NCI-H2107 (cell line): ENCODE measurements around the gene ZNF467.
A peak's percentile ranks its signal among the peaks of the same experiment; 100 is the strongest.

Experiments
- DNase-seq: peaks from one replicate; lab custom pipeline; 2025; lab: John Stamatoyannopoulos, UW

ZNF467 gene

GRCh38 chr7:149785983-149786382 lies 12.6 kb upstream of the ZNF467 start:
- no peak for DNase-seq

DNA sequence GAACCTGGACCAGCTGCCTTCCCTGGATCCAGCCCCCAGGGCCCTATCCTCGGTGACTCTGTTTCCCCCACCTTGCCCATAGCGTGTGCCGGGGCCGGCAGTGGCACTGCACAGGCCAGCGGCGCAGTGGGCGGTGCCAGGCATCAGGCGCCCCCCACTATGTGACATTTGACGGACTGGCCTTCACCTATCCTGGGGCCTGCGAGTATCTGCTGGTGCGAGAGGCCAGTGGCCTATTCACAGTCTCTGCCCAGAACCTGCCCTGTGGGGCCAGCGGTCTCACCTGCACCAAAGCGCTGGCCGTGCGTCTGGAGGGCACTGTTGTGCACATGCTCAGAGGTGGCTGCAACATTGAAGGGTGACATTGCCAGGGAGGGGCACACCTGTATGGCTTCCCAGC lies 12.0 kb upstream of the ZNF467 start:
- DNase-seq, result no peak

GRCh38 chr7:149784251-149784608 lies 10.8 kb upstream of the ZNF467 start:
- no peak for DNase-seq

- DNase-seq, result no peak
Measured at GRCh38 chr7:149783386-149784250, 10.2 kb upstream of the ZNF467 start.

- DNase-seq, result no peak
Measured at GRCh38 chr7:149782682-149783345, 9.4 kb upstream of the ZNF467 start.

DNA sequence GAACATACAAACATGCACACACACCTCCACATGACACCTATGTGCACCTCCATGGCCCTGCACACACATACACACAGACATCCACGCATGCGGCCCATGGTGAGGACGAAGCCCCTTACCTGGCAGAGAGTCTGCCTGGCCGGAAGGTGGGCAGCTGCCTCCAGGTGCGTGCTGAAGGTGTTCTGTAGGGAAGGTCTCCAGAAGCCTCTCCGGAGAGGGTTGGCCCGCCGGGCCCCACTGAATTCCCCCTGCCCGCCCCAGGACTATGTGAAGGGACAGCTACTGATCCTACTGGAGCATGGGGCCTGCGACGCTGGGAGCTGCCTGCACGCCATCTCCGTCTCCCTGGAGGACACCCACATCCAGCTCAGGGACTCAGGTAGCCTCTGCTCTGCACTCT lies 8.5 kb upstream of the ZNF467 start:
- no peak for DNase-seq

GRCh38 chr7:149780636-149781419 lies 7.4 kb upstream of the ZNF467 start:
- DNase-seq, result no peak

DNA sequence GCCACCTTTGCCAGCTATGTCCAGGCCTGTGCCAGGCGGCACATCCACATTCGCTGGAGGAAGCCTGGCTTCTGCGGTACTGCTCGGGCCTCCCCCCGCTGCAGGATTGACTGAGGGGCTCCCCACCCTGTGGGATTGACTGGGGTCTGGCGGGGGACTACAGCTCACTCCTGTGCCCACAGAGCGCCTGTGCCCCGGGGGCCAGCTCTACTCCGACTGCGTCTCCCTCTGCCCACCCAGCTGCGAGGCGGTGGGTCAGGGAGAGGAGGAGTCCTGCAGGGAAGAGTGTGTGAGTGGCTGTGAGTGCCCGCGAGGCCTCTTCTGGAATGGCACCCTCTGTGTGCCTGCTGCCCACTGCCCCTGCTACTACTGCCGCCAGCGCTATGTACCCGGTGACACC lies 6.7 kb upstream of the ZNF467 start:
- DNase-seq, result no peak

DNA sequence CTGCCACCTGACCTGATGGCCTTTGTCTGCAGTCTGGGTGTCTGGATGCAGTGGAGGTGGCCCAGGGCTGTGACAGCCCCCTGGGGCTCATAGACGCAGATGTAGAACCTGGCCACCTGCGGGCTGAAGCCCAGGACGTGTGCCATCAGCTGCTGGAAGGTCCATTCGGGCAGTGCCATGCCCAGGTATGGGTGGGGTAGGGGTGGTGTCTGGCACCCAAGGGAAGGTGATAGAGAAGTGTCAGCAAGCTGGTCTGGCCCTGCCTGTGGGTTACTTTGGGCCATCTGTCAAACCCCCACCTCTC lies 6.1 kb upstream of the ZNF467 start:
- no peak for DNase-seq

DNA sequence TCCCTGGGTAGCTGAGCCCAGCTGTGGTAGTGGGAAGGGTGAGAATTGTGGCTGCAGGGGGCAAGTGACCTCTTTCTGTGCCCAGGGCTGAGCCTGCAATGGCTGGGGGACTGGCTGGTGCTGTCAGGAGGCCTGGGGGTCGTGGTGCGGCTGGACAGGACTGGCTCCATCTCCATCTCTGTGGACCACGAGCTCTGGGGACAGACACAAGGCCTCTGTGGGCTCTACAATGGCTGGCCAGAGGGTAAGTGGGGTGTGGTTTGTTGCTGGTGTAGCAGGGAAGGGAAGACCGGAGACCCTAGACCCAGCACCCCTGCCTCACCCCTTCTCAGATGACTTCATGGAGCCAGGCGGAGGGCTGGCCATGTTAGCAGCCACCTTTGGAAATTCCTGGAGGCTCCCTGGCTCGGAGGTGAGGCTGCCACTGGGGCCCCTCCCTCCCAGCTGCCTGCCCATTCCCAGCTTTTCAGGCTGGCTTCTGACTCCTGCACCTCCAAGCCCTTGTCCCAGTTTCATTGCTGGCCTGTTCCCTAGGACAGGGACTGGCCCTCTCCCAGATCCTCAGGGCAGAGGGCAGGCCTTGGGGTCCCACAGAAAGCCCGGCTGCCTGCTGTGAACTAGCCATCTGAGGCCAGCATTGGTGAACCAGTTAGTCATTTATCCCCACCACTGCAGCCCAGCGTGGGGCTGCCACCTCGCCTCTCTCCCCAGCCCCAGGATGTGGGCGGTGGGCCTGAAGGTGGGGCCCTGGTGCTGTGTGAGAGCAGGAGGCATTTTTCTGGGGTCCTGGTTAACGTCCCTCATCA lies 5.5 kb upstream of the ZNF467 start:
- DNase-seq, result no peak

DNA sequence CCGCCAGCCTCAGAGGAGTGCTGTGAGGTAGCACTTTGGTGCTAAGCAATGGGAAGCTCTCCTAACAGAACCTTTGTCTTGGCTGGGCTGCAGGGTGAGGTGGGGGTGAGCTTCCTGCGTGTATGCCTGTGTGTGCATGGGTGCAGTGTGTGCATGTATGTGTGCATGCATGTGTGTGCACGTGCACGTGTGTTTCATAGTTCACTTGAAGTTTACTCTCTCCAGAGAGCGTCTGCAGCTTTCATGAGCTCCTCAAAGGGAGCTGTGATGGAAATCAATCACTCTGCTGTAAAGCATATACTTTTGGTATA lies 4.9 kb upstream of the ZNF467 start:
- no peak for DNase-seq

- no peak for DNase-seq
Measured at GRCh38 chr7:149777551-149778326, 4.4 kb upstream of the ZNF467 start.

DNA sequence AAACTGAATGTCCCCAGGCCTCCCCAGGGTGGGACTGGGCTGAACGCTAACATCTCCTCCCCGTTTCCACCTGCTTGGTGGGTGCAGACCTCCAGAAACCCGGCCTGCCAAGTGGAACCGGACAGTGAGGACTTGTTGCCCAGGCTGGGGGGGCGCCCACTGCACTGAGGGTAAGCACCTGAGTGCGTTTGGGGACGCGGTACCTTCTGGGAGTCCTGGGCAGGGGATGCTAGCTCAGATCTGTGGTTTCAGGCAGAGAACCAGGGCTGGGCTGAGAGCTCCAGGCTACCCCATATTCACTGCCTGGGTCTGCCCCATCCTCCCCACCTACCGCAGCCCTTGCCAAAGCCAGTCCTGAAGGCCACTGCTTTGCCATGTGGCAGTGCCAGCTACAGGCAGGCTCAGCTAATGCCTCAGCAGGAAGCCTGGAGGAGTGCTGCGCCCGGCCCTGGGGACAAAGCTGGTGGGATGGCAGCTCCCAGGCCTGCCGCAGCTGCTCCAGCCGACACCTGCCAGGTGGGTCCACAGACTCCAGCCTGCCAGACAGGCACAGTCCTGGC lies 3.5 kb upstream of the ZNF467 start:
- no peak for DNase-seq

DNA sequence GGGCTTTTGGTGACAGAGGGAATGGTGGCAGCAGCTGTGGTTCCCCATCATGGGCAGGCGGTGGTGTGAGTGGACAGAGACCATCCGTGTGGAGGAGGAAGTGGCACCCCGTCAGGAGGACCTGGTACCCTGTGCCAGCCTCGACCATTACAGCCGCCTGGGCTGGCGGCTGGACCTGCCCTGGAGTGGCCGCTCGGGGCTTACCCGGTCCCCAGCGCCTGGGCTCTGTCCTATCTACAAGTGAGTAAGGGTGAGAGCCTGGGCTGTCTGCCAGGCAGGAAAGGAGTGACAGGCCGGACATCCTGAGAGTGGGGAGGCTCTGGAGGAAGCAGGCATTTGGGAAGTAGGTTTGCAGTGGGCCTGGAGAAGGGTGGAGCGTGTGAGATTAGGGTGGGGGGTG lies 2.9 kb upstream of the ZNF467 start:
- no peak for DNase-seq

- no peak for DNase-seq
Measured at GRCh38 chr7:149775176-149775556, 1.8 kb upstream of the ZNF467 start.

DNA sequence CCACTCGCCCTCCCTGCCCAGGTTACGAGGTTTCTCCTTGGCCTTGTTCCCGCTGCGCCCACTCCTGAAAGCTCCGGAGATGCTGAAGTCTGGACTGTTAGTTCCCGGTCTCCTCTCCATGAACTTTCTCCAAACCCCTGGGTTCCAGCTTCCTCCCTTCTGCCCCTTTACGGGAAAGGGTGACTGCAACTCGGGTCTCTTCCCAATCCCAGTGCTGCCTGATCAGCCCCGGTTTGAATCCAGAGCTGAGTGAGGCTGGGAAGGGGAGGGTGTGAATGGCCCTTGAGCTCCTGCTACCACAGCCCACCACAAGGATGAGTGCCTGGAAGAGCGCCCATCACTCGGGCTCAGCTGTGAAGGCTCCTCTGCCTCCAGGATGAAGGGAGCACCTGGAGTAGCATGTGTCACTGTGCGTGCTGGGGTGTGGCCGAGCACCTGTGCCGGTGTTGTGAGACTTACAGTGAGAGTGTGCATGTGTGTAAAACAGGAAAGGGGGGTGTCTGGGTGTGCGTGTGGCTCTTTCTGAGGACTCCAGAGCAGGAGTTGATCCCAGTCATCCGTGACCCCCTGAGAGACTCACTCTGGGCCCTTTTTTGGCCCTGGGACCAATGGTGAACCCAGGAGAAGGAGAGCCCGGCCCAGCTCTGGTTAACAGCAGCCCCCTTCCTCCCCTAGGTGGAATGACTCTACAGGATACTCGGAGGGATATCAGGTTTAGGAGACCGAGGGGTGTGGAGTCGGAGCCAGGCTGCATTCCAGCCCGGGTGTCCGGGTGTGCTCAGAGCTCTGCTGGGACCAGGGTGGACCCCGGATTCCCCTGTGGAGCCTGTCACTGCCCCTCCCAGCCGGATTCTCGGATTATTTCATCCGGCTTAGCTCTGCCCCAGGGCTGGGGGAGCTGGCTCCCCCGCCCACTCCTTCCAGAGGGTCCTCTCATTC lies 1.1 kb upstream of the ZNF467 start:
- DNase-seq, result no peak

DNA sequence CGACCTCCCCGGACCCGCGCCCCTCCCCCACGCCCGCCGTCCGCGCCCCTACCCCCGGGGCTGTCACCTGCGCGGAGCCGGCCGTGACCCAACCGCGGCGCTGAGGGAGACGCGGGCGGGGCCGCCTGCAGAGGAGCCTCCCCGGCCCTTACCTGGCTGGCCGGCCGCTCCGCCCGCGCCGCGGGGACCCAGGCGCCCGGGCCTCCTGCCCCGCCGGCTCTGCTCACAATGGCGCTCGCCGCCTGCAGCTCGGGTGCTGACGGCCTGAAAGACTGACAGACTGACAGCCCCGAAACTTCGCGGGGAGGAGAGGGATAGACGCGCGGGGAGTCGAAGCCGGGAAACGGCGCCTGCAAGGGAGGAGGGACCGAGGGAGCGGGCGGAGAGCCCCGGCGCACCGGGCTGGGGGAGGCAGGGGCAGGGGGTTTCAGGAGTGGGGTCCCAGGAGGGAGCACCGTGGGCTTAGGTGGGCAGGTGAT lies 393 bp downstream of the ZNF467 start:
- no peak for DNase-seq

GRCh38 chr7:149772241-149772955 lies 990 bp downstream of the ZNF467 start:
- DNase-seq, result peak; percentile 33

DNA sequence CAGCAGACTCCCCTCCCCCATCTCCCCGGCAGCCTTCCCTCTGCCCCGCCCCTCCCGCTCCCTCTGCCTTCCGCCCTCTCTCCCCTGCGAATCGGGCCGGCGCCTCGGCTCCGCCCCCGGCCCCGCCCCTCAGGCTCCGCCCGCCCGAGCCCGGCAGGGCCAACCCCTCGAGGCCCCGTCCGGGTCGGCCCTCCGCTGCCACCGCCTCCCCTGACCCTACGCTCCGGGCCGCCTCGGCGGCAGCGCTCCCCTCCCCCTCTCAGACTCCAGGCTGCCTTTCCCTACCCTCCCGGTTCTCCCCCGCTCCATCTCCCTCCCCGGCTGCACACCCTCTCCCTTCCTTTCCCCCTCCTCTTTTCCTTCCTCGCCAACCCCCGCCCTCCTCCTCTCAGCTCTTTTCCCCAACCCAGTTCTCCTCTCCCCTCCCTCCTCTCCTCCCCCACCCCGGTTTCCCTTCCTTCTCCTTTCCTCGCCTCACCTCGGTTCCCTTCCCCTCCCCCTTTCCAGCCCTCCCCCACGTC lies 1.6 kb downstream of the ZNF467 start:
- DNase-seq, result peak; percentile 81
